Activated CD4-positive, CD25-positive, alpha-beta regulatory T cell treated with anti-CD3 and anti-CD28 coated beads, Interleukin-2, amount 50 U/mL, for 72 hours (primary cell): ENCODE results near the gene ZNF593.

Experiments
- DNase-seq: peaks from one replicate; pipeline ENCODE4 v3.0.0; 2021

Gene ZNF593

GRCh38 chr1:26169669-26170471 lies at the start of gene ZNF593:
ZNF593 (plus strand) TSS chr1:26169908; CDS start chr1:26169984, 76 bp downstream.
- peak; percentile 90 for DNase-seq

GRCh38 chr1:26121854-26122773 lies 47.6 kb upstream of the ZNF593 start:
- DNase-seq, result no peak

DNA sequence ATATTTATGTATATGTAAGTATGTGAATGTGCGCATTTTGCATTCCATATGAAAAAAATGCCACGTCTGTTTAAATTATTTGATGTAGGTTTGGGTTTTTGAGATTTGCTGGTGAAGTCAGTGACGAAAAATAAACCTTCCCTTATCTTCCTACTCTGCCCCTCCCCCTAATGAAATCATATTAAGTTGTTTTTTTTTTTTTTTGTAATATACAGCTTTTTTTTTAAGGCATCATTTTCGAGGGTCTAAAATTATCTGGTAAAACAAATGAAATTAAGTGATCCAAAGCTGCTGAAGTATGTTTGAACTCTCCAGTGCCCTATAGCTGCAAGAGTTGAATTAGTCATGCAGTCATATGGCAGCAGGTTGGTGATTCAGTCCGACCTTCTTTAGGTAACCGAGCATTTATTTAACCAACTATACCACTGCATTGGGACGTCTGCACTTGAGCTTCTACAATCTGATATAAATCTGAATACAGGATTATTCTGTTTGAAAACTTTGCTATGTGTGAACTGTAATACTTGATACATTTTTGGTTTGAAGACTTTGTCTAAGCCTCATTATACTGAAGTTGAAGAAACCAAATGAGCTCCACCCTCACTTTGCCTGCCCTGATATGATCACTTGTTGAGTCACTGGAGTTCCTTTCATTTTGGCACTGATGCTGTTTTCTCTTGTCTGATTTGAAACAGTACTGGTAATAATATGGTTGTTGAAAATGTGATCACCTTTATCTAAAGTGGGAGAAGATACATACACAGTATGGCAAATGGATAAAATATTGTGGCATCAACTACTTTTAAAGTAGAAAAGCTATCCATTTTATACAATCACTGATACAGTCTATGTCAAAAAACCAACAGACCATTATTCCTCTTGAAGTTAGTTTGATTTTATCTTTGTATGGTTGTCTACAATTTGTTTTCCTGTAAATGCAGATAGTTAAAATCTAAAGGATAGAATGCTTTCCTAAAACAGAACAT lies 46.4 kb upstream of the ZNF593 start:
- no peak for DNase-seq

GRCh38 chr1:26124418-26125331 lies 45.0 kb upstream of the ZNF593 start:
- DNase-seq, result no peak

DNA sequence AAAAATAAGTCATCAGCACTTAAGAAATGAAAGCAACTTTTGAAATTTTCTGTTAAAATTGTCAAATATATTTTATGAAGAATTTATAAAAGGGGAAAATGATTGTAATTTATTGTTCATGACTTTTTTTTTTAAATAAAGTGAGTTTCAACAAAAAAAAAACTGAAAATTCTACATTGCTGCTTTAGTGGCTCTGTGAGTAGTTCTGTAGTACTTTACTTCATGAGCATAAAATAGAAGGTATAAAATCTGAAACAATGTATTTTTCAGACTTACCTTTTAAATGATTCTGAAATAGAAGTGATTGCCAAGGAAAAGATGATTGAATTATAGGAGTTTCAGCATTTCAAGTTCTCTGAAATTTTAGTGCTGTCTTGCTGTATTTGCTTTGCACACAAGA lies 44.3 kb upstream of the ZNF593 start:
- DNase-seq, result no peak

GRCh38 chr1:26125946-26126320 lies 43.8 kb upstream of the ZNF593 start:
- no peak for DNase-seq

GRCh38 chr1:26126321-26127084 lies 43.2 kb upstream of the ZNF593 start:
- no peak for DNase-seq

GRCh38 chr1:26127235-26128163 lies 42.2 kb upstream of the ZNF593 start:
- no peak for DNase-seq

DNA sequence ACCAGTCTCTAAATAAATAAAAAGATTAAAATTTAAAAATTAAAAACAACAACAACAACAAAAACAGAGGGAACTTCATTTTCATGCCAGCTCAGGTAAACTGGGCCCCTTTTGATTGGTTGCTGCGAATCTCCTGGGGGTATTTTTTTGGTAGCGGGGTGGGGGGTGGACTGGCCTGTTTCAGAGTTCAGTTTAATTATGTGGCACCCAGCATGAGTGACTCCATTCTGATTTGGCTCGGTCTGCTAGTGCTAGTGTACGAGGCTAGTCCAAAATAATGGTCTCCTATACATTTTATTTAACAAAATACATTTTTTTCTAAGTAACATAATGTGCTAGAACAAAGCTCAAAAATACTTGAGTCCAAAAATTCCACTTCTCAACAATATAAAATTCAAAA lies 39.9 kb upstream of the ZNF593 start:
- DNase-seq, result no peak

GRCh38 chr1:26130695-26131094 lies 39.0 kb upstream of the ZNF593 start:
- DNase-seq, result no peak

GRCh38 chr1:26132128-26132833 lies 37.4 kb upstream of the ZNF593 start:
- no peak for DNase-seq

DNA sequence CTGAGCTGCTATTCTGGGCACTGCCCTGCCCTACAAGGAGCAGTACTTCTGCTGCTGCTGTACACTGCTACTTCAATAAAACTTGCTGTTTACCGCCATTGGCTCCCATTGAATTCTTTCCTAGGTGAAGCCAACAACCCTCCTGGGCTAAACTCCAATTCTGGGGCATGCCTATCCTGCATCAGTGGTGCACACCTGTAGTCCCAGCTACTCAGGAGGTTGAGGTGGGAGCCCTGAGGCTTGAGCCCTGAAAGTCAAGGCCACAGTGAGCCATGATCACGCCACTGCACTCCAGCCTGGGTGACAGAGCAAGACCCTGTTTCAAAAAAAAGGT lies 36.9 kb upstream of the ZNF593 start:
- no peak for DNase-seq

GRCh38 chr1:26134466-26134865 lies 35.2 kb upstream of the ZNF593 start:
- DNase-seq, result no peak

GRCh38 chr1:26138974-26139558 lies 30.6 kb upstream of the ZNF593 start:
- no peak for DNase-seq

DNA sequence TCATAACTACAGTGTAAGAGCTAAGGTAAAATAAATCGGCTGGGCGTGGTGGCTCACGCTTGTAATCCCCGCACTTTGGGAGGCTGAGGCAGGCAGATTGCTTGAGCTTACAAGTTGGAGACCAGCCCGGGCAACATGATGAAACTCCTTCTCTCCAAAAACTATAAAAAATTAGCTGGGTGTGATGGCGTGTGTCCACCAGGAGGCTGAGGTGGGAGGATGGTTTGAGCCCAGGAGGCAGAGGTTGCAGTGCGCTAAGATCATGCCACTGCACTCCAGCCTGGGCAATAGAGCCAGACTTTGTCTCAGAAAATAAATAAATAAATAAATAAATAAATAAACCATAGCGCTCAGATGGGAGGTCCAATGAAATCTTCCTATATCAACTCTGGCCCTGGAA lies 27.5 kb upstream of the ZNF593 start:
- no peak for DNase-seq

- peak; percentile 70 for DNase-seq
These were observed 24.4 kb upstream of the ZNF593 start for GRCh38 chr1:26145041-26145959.

GRCh38 chr1:26145960-26146294 lies 23.8 kb upstream of the ZNF593 start:
- no peak for DNase-seq

- DNase-seq, result no peak
These were observed 20.8 kb upstream of the ZNF593 start for GRCh38 chr1:26148887-26149286.
